SK-N-MC (cell line): ENCODE measurements around the gene POU5F1.

Source experiments
- EZH2 ChIP-seq: fragments of 200-600 bp; sonication (generic); IDR thresholded peaks from one replicate; pipeline ENCODE4 v1.6.1; 2017; ENCODE audit warnings: antibody characterized with exemption
- POLR2AphosphoS5 ChIP-seq: IDR thresholded peaks from 2 replicates; pipeline ENCODE4 v1.6.1; 2012; ENCODE audit warnings: mild to moderate bottlenecking, low read depth, low read length, borderline replicate concordance

DNA sequence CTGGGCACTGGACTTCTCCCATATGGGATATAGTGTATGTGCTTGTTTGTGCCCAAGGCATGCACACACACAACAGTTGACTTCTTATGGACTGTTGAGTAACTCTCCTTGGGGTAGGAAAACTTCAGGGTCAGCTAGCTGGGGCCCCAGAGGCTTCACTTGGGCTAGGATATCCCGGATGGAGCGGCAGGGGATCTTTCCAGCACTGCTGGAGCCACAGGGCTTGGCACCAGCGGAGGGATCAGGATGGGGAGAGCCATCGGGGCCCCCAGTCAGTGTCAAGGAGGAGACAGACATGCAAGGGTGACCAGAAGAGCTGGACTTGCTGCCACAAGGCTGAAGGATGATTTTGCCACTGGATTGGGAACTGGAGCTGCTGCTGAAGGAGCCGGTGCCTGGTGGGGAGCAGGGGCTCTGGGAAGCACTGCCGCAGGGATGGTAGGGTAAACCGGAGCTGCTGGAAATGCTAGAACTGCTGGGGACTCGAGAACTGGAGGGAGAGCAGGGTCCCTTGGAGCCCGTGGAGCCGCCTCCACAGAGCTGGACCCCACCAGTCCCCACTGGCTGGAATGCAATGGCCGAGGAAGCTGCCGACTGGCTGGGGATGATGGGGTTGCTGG, 54.4 kb downstream of the POU5F1 start:
- TF ChIP-seq POLR2AphosphoS5, result no peak
- TF ChIP-seq EZH2, result no peak
